Smooth muscle cell (in vitro differentiated cells): ENCODE measurements around the gene STAP2. TPM values are rescaled to one million over a fixed set of nuclear protein-coding genes. Genes with fewer than 3 reads are reported as not detected.
"Not testable (repeated sequence)": the region's sequence is repeated elsewhere in the genome, so short reads cannot be mapped to it uniquely, and the experiment has no call there.

Source experiments
- DNase-seq: peaks from one replicate; lab custom pipeline; 2025; ENCODE audit not compliant: unreplicated experiment; lab: John Stamatoyannopoulos, UW
- H2AFZ ChIP-seq: fragments of 200-600 bp; sonication (generic); 2 replicates; pipeline ENCODE4 v1.6.0; 2016; ENCODE audit warnings: antibody characterized with exemption, low read depth, mild to moderate bottlenecking
- H3F3A ChIP-seq: fragments of 200-600 bp; sonication (generic); 2 replicates; pipeline ENCODE4 v1.6.0; 2017; ENCODE audit warnings: antibody characterized with exemption, low read depth
- H3K27ac ChIP-seq: fragments of 200-600 bp; sonication (generic); 2 replicates; pipeline ENCODE4 v1.5.1; 2016; ENCODE audit warnings: low read depth, mild to moderate bottlenecking
- H3K27me3 ChIP-seq: fragments of 200-600 bp; sonication (generic); 2 replicates; pipeline ENCODE4 v1.6.1; 2016; ENCODE audit warnings: low read depth, mild to moderate bottlenecking
- H3K36me3 ChIP-seq: fragments of 200-600 bp; sonication (generic); 2 replicates; pipeline ENCODE4 v1.5.1; 2016; ENCODE audit warnings: low read depth
- H3K4me1 ChIP-seq: fragments of 200-600 bp; sonication (generic); 2 replicates; pipeline ENCODE4 v1.5.1; 2016; ENCODE audit warnings: low read depth
- H3K4me2 ChIP-seq: fragments of 200-600 bp; sonication (generic); 2 replicates; pipeline ENCODE4 v1.6.0; 2016; ENCODE audit warnings: mild to moderate bottlenecking
- H3K4me3 ChIP-seq: fragments of 200-600 bp; sonication (generic); 2 replicates; pipeline ENCODE4 v1.5.1; 2016; ENCODE audit warnings: mild to moderate bottlenecking
- H3K79me2 ChIP-seq: fragments of 200-600 bp; sonication (generic); 2 replicates; pipeline ENCODE4 v1.6.0; 2016; ENCODE audit warnings: low read depth, mild to moderate bottlenecking
- H3K9ac ChIP-seq: fragments of 200-600 bp; sonication (generic); 2 replicates; pipeline ENCODE4 v1.6.0; 2016; ENCODE audit warnings: low read depth
- H3K9me3 ChIP-seq: fragments of 200-600 bp; sonication (generic); replicated peaks from 2 replicates; pipeline ENCODE4 v1.5.1; 2016; ENCODE audit warnings: low read depth
- H4K20me1 ChIP-seq: fragments of 200-600 bp; sonication (generic); 2 replicates; pipeline ENCODE4 v1.6.0; 2016; ENCODE audit warnings: low read depth
- CTCF ChIP-seq: fragments of 200-600 bp; sonication (generic); IDR thresholded peaks from 2 replicates; pipeline ENCODE4 v1.5.1; 2017; ENCODE audit warnings: borderline replicate concordance, mild to moderate bottlenecking, antibody characterized with exemption; ENCODE audit not compliant: insufficient read depth, poor library complexity, severe bottlenecking
- WGBS: methylation state at CpG from one replicate; pipeline ENCODE4 v1.1.7; 2016; ENCODE audit warnings: low lambda C conversion rate; 5-methylcytosine and 5-hydroxymethylcytosine counted together
- polyA plus RNA-seq: library from polyadenylated mRNA; unstranded; fragments of >200 nt; fragmentation: Nextera tagmentation; extraction: Ambion mirVana; gene quantifications from 2 replicates; pipeline ENCODE4 v1.2.1, GENCODE V29; 2016
- total RNA-seq: library from RNA; depleted of rRNA; stranded (reverse); fragments of >200 nt; gene quantifications from 2 replicates; pipeline ENCODE4 v1.2.3, GENCODE V29; 2014

Gene STAP2
- total and polyA plus RNA-seq, 2 experiments from 2014 or later: 8.3 to 10.7 TPM

- 97% methylated on average over 9 of the region's 9 CpGs for WGBS
- no peak overlapping the region for H3K9ac ChIP-seq
- no peak for TF ChIP-seq CTCF
Observed at GRCh38 chr19:4350726-4351125, 12.1 kb upstream of the STAP2 start.

GRCh38 chr19:4350111-4350510, 11.5 kb upstream of the STAP2 start:
- Histone ChIP-seq H3K27ac (no peak overlapping the region), H3K9ac (no peak overlapping the region), H3K4me3 (no peak overlapping the region), H3K36me3 (no peaks in the 10 kb centered on the region), H4K20me1 (peaks cover 3% of the 10 kb centered on the region), H2AFZ (no peak overlapping the region), H3K27me3 (no peaks in the 10 kb centered on the region), H3K79me2 (no peaks in the 10 kb centered on the region), H3K9me3 (no peaks in the 10 kb centered on the region), H3F3A (peaks cover 7% of the 10 kb centered on the region), H3K4me2 (no peak overlapping the region), H3K4me1 (no peaks in the 10 kb centered on the region)
- no peak for DNase-seq
- no peak for TF ChIP-seq CTCF
- 94% methylated on average over 8 of the region's 8 CpGs for WGBS

More at GRCh38 chr19:4350726-4351125, 12.1 kb upstream of the STAP2 start:
- no peak overlapping the region for H3K4me3 ChIP-seq
- no peak overlapping the region for H3K27ac ChIP-seq
- H2AFZ ChIP-seq: no peak overlapping the region
- no peaks in the 10 kb centered on the region for H3K9me3 ChIP-seq
- peaks cover 7% of the 10 kb centered on the region for H3F3A ChIP-seq
- no peaks in the 10 kb centered on the region for H3K27me3 ChIP-seq
- H3K79me2 ChIP-seq: no peaks in the 10 kb centered on the region
- H3K36me3 ChIP-seq: no peaks in the 10 kb centered on the region
- no peak for DNase-seq
- H4K20me1 ChIP-seq: peaks cover 3% of the 10 kb centered on the region
- no peak overlapping the region for H3K4me2 ChIP-seq
- H3K4me1 ChIP-seq: no peaks in the 10 kb centered on the region

DNA sequence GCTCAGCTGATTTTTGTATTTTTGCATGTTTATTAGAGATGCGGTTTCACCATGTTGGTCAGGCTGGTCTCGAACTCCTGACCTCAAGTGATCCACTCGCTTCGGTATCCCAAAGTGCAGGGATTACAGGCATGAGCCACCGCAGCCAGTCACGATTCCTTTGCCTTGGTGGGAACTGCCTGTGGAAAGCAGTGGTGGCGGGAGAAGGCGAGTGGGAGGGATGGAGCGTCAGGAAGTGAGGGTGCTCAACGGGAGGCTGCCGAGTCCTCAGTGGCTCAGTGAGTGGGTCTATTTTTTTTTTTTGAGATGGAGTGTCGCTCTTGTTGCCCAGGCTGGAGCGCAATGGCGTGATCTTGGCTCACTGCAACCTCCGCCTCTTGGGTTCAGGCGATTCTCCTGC, 10.6 kb upstream of the STAP2 start:
- not testable (repeated sequence) for H3K27ac ChIP-seq, H3K4me2 ChIP-seq, H3K79me2 ChIP-seq, H3K9ac ChIP-seq, DNase-seq, H3F3A ChIP-seq, H2AFZ ChIP-seq, H4K20me1 ChIP-seq, H3K4me3 ChIP-seq, H3K9me3 ChIP-seq, H3K36me3 ChIP-seq, H3K4me1 ChIP-seq, H3K27me3 ChIP-seq
- WGBS: 98% methylated on average over 16 of the region's 16 CpGs

DNA sequence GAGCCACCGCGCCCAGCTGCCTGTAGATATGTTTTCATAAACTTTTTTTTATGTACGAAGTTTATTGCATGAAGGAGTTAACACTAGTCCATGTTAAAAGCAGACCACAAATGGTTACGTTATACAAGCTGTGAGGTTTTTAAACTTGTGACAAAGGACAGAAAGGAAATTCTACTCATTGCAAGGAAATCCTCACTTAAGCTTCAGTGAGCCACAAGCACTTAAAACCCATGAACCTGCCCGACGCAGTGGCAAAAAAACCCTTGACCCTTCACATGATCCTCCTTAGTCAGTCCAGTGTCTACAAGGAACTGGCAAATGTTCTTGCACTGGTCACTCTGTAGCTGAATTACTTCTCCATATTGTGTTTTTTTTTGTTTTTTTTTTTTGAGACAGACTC, 8.9 kb upstream of the STAP2 start:
- no peak for DNase-seq
- WGBS: 32% methylated on average over 6 of the region's 6 CpGs
- Histone ChIP-seq H3K4me3 (no peak overlapping the region), H3F3A (peaks cover 7% of the 10 kb centered on the region), H3K9me3 (no peaks in the 10 kb centered on the region), H3K4me1 (peaks cover 6% of the 10 kb centered on the region), H3K4me2 (no peak overlapping the region), H3K79me2 (no peaks in the 10 kb centered on the region), H4K20me1 (no peaks in the 10 kb centered on the region), H3K36me3 (no peaks in the 10 kb centered on the region), H3K27ac (no peak overlapping the region), H2AFZ (no peak overlapping the region), H3K27me3 (no peaks in the 10 kb centered on the region), H3K9ac (no peak overlapping the region)
- no peak for TF ChIP-seq CTCF
